GM18870 (cell line): ENCODE data around the gene ACY1.

ENCODE experiments used
- ATAC-seq: cut with Tn5 transposase; IDR thresholded peaks from one replicate; pipeline ENCODE4 v1.9.1; 2021; ENCODE audit warnings: moderate library complexity; ENCODE audit not compliant: unreplicated experiment

Gene ACY1

DNA sequence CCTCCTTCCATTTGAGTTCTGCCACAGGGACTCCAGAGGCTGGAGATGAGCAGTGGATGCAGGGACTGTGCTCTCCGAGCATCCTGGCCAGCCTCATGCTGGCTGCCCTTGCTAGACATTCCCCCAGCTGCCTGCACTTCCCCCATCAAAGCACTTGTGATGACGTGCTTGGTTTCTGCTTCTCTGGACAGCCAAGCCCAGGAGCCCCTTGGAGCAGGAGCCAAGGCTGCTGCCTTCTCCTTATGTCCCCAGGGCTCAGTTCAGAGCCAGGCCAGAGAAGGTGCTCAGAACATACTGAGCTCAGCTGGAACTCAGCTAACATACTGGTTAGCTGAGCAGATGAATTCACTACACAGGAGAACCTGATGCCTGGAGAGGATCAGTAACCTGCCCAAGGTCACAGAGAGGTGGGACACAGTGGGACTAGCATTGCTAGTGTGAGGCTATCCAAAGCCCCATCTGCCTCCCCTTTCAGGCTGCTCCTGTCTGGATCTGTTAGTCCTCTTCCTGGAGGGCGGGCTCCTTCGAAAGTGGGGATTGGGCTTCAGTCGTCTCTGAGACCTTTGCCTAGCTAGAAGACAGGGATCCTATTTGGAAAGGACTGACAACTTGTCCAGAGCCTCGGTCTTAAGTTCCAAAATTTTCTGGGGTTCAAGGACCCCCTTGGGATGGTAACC is 20.3 kb upstream of the ACY1 start:
- ATAC-seq, result no peak

DNA sequence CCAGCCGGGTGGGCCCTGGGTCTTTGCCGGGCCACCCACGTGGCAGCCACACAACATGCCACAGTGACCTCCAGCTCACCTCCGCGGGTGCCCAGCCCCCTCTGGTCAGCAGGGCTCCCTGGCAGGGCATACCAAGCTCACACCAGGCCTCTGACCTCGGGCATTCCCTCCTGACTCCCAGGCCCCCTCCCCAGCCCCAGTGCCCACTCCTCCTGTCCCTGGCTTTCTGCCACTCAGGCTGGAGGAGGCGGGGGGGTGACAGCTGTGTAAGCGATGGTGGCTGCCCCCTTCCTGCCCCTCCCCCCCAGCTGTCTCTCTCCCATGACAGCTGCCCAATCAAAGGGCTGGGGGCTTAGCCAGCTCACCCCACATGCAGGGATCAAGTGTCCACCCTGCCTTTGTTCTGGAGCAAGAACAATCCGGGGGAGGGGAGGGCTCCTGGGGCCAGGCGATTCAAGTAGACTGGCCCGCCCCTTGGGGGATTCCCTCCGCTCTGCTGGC is 19.3 kb upstream of the ACY1 start:
- no peak for ATAC-seq

DNA sequence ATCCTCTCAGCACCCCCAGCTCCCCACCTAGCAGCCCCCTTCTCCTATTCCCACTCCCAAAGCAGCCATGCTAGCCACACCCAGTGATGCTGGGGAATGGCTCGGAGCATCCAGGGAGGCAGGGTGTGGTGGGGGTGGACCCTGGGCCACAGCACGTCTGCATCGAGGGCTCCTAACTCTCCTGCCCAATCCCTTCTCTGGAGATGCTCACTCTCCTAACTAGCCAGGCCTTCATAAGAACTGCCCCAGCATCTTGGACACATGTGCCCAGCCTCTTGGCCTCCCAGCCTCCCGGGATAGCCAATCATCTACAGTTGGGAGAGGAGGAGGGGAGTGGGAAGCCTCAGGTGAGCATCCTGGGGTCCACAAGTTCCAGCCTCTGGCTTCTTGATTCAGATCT is 18.8 kb upstream of the ACY1 start:
- ATAC-seq, result no peak

DNA sequence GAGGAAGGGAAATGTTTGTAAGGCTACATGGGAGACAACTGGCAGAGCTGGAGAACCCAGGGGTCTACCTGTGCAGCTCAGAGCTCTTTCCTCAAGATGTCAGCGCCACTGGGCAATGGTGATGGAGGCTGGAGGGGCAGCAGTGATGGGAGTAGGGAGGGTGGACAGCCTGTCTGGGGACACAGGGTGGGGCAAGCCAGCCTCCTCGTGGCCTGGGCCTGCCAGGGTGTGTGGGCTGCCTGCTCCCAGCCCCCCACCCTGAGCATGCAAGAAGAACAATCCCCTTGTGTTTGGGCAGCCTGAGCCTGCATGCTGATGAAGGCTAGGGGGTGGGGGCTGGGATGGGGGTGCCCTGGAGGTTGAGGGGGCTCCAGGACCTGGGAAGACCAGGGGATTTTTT is 17.3 kb upstream of the ACY1 start:
- ATAC-seq, result no peak

- ATAC-seq, result no peak
These were observed 16.8 kb upstream of the ACY1 start for GRCh38 chr3:51966486-51966885.

GRCh38 chr3:51966922-51967383 is 16.4 kb upstream of the ACY1 start:
- no peak for ATAC-seq

- no peak for ATAC-seq
These were observed 15.8 kb upstream of the ACY1 start, which contains the start of gene PCBP4 for GRCh38 chr3:51967384-51968169. TSS of gene PCBP4 (minus strand) at chr3:51967454. CDS start at chr3:51961240, 6,214 bp downstream.

- ATAC-seq, result no peak
These were observed 15.1 kb upstream of the ACY1 start for GRCh38 chr3:51968170-51968775.

DNA sequence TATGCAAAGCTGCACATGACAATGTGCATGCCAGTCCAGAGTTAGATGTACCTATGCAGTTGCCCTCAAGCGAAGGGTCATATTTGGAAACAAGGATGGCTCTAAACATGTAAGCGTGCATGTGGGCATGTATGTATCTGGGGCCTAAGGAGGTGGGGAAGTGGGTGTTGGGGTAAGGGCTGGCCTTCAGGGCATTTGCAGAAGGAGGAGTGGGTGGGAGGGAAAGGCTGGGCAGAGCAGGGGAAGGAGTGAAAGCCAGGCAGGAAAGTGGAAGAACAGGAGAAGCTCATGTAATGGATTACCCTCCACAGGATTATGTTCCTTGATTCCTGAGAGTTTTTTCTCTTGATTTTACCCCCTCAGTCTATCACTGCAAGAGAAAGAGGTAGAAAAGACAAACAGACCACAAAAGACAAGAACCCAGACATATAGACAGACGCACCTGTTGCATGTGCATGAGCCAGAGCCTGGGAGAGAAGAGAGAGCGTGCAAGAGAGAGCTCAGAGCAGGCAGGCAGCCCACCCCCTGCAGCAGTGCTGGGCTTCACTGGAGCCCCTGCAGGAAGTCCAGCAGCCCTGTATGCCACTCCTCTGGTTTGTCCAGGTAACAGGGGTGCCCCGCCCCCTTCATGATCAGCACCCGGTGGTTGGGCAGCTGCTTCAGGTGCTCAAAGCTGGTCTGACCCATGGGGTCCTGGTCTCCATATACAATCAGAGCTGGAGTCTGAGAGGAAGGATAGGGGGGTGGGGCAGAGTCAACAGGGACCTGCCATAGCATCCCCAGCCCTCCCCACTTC is 14.3 kb upstream of the ACY1 start:
- no peak for ATAC-seq

DNA sequence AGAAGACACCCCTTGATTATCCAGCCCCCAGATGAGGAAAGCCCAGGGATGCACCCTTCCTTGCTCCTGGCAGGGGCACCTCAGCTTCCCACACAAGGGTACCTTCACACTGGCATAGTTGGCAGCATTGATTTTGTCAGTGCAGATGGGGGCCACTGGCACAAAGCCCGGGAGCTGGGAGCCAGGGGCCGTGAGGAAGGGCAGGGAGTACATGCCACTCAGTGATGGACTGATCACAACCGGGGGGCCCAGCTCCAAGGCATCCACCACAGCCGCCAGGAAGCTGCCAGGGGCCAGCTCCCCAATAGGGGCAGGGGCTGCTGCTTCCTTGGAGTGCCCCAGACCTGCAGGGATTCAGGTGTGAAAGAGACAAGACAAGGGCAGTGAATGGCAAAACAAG is 13.5 kb upstream of the ACY1 start:
- no peak for ATAC-seq

GRCh38 chr3:51970606-51971300 is 12.6 kb upstream of the ACY1 start:
- no peak for ATAC-seq

- no peak for ATAC-seq
These were observed 12.0 kb upstream of the ACY1 start for GRCh38 chr3:51971350-51971749.

DNA sequence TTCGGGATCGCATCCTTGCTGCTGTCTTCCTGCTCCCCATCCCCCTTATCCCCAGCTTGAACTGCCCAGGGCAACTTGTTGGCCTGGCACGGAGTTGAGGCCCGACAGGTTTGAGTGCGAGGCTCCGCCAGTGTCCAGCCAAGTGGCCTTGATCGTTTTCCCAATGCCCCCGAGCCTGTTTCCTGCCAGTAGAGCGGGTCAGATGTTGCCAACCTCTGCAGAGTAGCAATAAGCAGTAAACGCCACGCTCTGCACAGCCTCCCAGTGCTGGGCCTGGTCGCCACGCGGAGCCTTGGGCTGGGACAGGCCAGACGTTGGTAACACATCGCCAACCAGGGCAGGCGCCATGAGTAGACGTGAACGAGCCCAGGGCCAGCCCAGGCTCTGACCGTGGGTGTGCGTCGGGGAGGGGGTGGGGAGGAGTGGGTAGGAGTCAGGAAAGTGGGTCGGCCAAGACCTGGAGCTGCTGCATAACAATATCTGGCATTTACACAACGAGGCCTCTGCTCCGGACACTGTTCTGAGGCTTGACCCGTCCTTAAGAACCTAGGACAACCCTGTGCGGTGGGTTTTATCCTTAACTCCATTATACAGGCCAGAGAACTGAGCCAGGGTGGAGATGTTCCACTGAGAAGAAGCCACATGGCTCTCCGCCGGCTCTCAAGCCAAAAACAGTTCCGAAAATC is 8.9 kb upstream of the ACY1 start:
- ATAC-seq, result no peak

GRCh38 chr3:51974963-51975851 is 8.1 kb upstream of the ACY1 start, which contains the start of gene ABHD14A:
TSS of gene ABHD14A (plus strand) at chr3:51975064. CDS start at chr3:51975136, 72 bp downstream.
- no peak for ATAC-seq

DNA sequence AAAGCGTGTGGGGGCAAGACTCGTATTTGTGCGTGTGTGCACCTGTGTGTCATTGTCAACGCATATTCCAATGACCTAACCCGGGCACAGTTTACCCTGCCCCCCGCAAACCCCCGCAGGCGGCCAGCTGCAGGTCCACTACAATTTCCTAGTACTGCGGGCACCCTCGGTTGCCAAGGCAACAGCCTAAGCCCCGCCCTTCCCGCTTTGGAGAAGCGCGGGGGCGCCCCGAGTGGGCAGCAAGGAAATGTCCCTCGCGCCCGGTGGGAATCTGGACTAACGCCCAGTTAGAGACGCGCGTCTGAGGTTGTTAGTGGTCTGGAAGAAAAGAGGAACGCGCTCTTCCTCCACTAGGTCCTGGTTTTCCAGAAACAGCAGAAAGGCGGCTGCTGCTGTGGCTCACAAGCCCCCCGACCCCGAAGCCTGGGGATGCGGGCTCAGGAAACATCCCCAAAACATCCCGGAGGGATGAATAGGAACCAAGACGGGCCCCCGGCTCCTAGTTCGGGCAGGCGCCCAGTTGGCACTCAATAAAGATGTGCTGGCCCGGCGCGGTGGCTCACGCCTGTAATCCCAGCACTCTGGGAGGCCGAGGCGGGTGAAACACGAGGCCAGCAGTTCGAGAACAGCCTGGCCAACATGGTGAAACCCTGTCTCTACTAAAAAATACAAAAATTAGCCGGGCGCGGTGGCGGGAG is 7.3 kb upstream of the ACY1 start:
- ATAC-seq, result no peak

DNA sequence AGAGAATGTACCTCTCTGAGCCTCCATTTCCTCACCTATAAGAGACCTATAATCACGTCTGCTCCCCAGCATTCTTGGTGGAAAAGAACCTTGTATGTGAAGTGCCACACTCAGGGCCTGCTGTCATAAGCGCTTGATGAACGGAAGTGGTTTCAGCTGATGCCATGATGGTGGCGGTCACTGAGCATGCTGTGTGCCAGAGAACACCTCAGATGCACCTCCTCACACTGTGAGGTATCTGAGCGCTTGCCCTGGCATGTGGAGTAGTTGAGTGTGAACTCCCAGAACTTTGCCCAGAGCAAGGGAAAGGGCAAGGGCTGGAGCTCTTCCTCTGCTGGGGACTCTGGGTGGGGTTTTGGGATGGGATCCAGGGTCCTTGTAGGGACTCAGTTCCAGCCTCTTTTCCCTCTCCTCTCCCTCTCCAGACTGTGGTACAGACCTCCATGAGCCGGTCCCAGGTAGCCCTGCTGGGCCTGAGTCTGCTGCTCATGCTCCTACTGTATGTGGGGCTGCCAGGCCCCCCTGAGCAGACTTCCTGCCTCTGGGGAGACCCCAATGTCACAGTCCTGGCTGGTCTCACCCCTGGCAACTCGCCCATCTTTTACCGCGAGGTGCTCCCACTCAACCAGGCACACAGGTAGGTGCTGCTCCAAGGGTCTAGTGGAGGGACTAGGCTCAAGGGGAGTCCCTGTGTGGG is 5.7 kb upstream of the ACY1 start:
- ATAC-seq, result no peak

DNA sequence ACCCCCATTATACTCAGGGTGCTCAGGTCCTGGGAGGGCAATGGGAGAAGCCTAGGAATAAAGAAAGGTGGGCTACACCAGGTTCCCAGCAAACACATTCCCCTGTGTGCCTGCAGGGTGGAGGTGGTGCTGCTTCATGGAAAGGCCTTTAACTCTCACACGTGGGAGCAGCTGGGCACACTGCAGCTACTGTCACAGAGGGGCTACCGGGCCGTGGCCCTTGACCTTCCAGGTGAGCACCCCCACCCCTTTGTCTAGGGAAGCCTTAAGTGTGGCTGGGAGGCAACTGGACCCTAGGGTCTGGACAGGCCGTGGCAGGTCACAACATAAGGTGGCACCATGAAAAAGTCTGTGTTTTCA is 5.2 kb upstream of the ACY1 start:
- no peak for ATAC-seq

GRCh38 chr3:51980253-51980652 is 3.1 kb upstream of the ACY1 start:
- ATAC-seq, result no peak
